ENCODE results near the gene TTLL11.

GRCh38 chr9:121807823-121808278, 285.3 kb downstream of the TTLL11 start:
- TF ChIP-seq CTCF (IDR thresholded peaks at IDR 0.05; ENCODE audit: low read depth, low read length) (no peak), POLR2A (IDR thresholded peaks at IDR 0.05; ENCODE audit: extremely low read depth, insufficient read length) (no peak), MYC (IDR thresholded peaks at IDR 0.05; ENCODE audit: low read depth, low read length) (no peak)
- TF ChIP-seq, protein P1, sequence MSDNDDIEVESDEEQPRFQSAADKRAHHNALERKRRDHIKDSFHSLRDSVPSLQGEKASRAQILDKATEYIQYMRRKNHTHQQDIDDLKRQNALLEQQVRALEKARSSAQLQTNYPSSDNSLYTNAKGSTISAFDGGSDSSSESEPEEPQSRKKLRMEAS (IDR thresholded peaks at IDR 0.05; ENCODE audit: low read depth, low read length) = no peak
